Measurements from ENCODE around the gene CDH23.

DNA sequence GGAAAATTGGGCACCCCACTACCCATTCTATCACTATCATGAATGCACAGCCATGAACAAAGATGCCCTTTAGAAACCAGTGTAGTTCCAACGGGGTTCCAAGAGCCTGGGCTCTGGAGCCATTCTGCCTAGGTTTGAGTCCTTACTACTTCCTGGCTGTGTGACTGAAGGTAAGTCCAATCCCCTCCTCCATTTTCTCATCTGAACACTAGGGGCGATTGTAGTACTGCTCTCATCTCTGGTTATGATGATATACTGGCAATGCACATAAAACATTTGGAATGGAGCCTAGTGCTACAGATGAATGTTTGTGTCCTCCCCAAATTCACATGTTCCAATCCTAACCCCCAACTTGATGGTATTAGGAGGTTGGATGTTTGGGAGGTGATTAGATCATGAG is 28.1 kb upstream of the CDH23 start:
- TF ChIP-seq CTCF (IDR thresholded peaks at IDR 0.05; ENCODE audit: poor library complexity, severe bottlenecking) (no peak), SMC3 (conservative IDR thresholded peaks at IDR 0.05; ENCODE audit: poor library complexity) (no peak), EP300 (conservative IDR thresholded peaks at IDR 0.05; ENCODE audit: poor library complexity, severe bottlenecking) (no peak), EZH2 (IDR thresholded peaks at IDR 0.05; ENCODE audit: borderline replicate concordance, insufficient read depth, low read length, poor library complexity, severe bottlenecking) (no peak), REST (IDR thresholded peaks at IDR 0.05; ENCODE audit: borderline replicate concordance) (no peak), POLR2AphosphoS5 (IDR thresholded peaks at IDR 0.05) (no peak), TAF1 (IDR thresholded peaks at IDR 0.05; ENCODE audit: low read depth) (no peak), MXI1 (conservative IDR thresholded peaks at IDR 0.05; ENCODE audit: poor library complexity, severe bottlenecking) (no peak)

Measured in neural cell (in vitro differentiated cells).